ENCODE results near the gene TMEM185B.

DNA sequence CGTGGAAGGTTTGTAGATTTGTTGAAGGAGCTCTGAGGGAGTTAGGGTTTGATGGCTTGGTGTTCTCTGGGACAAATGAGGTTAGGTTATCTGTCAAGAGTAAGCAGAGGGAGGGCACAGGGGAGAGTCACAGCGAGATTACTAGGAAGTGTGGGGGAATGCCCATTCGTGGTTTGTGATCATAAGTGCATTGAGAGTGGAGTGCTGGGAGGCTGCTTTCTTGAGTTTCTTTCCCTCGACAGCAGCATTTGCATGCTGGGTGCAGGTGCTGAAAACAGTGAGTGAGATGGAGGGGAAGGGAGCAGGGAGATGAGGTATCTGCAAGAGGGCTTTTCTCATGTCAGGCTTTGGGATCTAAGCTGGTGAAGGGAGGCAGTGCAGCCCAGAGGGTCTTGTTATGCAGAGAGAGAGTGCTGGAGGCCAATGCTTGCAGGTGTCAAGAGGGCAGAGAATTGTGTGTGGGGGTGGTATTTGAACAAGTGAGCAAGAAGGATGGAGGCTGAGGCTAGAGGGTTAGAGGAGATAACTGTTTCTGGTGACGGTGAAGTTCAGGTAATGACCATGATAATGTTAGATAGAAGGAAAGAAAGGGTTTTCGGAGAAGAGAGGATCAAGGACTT is 38.3 kb upstream of the TMEM185B start:
- TF ChIP-seq JUND (IDR thresholded peaks at IDR 0.05) (no peak), POLR2AphosphoS5 (IDR thresholded peaks at IDR 0.05; ENCODE audit: low read depth, low read length) (no peak), ELF1 (IDR thresholded peaks at IDR 0.05) (no peak), USF2 (IDR thresholded peaks at IDR 0.05; ENCODE audit: borderline replicate concordance, low read depth, low read length) (no peak), EP300 (IDR thresholded peaks at IDR 0.05; ENCODE audit: borderline replicate concordance in 1 of 2, low read depth in 1 of 2, low read length in 1 of 2) (no peak), FOXJ3 (CRISPR knock-in tag; IDR thresholded peaks at IDR 0.05) (no peak), YY1 (IDR thresholded peaks at IDR 0.05; ENCODE audit: low read depth) (no peak), GABPA (IDR thresholded peaks at IDR 0.05; ENCODE audit: low read depth) (no peak), TEAD4 (IDR thresholded peaks at IDR 0.05; ENCODE audit: borderline replicate concordance, insufficient read depth) (no peak)
- TF ChIP-seq, protein P1, sequence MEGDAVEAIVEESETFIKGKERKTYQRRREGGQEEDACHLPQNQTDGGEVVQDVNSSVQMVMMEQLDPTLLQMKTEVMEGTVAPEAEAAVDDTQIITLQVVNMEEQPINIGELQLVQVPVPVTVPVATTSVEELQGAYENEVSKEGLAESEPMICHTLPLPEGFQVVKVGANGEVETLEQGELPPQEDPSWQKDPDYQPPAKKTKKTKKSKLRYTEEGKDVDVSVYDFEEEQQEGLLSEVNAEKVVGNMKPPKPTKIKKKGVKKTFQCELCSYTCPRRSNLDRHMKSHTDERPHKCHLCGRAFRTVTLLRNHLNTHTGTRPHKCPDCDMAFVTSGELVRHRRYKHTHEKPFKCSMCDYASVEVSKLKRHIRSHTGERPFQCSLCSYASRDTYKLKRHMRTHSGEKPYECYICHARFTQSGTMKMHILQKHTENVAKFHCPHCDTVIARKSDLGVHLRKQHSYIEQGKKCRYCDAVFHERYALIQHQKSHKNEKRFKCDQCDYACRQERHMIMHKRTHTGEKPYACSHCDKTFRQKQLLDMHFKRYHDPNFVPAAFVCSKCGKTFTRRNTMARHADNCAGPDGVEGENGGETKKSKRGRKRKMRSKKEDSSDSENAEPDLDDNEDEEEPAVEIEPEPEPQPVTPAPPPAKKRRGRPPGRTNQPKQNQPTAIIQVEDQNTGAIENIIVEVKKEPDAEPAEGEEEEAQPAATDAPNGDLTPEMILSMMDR (IDR thresholded peaks at IDR 0.05), result no peak
- TF ChIP-seq, protein P2, sequence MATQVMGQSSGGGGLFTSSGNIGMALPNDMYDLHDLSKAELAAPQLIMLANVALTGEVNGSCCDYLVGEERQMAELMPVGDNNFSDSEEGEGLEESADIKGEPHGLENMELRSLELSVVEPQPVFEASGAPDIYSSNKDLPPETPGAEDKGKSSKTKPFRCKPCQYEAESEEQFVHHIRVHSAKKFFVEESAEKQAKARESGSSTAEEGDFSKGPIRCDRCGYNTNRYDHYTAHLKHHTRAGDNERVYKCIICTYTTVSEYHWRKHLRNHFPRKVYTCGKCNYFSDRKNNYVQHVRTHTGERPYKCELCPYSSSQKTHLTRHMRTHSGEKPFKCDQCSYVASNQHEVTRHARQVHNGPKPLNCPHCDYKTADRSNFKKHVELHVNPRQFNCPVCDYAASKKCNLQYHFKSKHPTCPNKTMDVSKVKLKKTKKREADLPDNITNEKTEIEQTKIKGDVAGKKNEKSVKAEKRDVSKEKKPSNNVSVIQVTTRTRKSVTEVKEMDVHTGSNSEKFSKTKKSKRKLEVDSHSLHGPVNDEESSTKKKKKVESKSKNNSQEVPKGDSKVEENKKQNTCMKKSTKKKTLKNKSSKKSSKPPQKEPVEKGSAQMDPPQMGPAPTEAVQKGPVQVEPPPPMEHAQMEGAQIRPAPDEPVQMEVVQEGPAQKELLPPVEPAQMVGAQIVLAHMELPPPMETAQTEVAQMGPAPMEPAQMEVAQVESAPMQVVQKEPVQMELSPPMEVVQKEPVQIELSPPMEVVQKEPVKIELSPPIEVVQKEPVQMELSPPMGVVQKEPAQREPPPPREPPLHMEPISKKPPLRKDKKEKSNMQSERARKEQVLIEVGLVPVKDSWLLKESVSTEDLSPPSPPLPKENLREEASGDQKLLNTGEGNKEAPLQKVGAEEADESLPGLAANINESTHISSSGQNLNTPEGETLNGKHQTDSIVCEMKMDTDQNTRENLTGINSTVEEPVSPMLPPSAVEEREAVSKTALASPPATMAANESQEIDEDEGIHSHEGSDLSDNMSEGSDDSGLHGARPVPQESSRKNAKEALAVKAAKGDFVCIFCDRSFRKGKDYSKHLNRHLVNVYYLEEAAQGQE (IDR thresholded peaks at IDR 0.05; ENCODE audit: low read depth, low read length), result no peak
